ENCODE data around the gene SEC24A.
"Not testable (repeated sequence)": the region's sequence is repeated elsewhere in the genome, so short reads cannot be mapped to it uniquely, and the experiment has no call there.

Gene SEC24A

DNA sequence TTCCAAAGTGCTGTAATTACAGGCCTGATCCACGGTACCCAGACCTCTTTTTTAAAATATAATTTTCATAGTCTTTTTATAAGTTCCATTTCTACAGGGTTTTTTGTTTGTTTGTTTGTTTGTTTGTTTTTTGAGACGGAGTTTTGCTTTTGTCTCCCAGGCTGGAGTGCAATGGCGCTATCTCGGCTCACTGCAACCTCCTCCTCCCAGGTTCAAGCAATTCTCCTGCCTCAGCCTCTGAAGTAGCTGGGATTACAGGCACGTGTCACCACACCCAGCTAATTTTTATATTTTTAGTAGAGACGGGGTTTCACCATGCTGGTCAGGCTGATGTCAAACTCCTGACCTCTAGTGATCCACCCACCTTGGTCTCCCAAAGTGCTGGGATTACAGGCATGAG is 2.1 kb downstream of the SEC24A start:
- not testable (repeated sequence) for DNase-seq

DNA sequence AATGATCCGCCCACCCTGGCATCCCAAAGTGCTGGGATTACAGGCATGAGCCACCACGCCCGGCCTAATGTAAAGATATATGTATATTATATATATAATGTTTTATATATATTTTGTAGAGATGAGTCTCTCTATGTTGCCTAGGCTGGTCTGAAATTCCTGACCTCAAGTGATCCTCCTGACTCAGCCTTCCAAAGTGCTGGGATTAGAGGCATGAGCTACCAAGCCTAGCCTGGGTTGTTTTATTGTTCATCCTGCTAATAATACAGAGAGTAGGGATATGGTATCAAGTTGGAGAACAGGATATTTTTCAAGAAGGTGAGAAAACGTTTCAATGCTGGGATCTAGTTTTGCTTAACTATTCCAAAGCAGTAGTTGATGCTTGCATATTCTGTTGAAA is 2.9 kb downstream of the SEC24A start:
- no peak for DNase-seq

- no peak for DNase-seq
Measured at GRCh38 chr5:134656690-134657089, 8.1 kb downstream of the SEC24A start.

- DNase-seq, result no peak
Measured at GRCh38 chr5:134659456-134659855, 10.9 kb downstream of the SEC24A start.

DNA sequence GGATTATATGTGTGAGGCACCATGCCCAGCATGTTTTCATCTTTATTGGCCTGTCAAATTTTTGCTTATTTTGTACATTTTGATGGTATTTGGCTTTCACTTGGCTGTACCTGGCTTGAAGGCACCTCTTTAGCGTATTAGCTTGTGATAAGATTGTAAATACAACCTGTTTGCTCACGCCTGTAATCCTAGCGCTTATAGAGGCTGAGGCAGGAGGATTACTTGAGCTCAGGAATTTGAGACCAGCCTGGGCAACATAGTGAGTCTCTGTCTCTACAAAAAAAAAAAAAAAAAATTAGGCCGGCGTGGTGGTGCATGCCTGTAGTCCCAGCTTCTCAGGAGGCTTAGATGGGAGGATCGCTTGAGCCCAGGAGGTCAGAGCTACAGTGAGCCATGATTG is 11.3 kb downstream of the SEC24A start:
- no peak for DNase-seq

DNA sequence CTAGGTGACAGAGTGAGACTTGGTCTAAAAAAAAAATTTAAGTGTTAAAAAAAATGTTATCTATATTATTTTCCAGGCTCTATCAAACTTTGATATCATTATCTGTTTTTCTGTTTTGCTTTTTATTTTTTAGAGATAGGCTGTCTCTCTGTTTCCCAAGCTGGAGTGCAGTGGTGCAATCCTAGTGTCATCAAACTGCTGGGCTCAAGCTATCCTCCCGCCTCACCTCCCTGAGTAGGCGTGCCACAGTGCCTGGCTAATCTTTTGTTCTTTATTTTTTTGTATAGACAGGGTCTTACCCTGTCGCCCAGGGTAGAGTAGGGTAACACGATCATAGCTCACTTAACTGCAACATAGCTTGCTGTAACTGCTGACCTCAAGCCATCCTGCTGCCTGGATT is 14.4 kb downstream of the SEC24A start:
- no peak for DNase-seq

DNA sequence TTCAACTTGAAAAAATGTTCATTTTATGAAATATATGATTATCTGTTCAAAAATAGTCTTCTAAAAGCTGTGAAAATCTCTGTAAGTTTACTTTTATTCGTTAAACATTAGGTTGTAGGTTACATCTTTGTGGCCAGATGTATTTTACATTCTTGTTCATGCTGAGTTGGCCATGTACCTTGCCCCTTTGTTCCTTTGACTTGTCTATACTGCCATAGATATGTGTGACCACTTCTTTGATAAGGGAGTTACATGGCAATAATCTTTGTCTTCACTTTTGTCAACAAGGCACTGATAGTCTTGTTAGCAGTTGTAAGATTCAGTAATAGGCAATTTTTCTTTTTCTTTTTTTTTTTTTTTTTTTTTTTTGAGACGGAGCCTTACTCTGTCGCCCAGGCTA is 15.9 kb downstream of the SEC24A start:
- no peak for DNase-seq

DNA sequence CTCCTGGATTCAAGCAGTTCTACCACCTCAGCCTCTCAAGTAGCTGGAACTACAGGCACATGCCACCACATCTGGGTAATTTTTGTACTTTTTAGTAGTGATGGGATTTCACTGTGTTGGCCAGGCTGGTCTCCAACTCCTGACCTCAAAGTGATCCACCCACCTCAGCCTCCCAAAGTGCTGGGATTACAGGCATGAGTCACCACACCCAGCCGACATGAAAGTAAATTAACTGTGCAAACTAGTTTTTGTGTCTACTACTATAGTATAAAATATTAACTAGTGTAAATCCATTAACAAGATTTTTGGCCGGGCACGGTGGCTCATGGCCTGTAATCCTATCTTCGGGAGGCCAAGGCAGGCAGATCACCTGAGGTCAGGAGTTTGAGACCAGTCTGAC is 25.0 kb downstream of the SEC24A start:
- not testable (repeated sequence) for DNase-seq

DNA sequence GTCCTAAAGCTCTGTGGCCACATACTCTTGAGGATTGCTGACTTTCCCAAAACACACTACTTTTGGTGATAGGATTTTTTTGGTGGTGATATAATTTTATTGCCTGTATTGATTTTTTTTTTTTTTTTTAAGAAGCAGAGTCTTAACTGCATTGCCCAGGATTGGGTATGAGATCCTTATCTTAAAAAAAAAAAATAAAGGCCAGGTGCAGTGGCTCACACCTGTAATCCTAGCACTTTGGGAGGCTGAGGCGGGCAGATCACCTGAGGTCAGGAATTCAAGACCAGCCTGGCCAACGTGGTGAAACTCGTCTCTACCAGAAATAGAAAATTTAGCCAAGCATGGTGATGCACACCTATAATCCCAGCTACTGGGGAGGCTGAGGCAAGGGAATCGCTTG is 28.8 kb downstream of the SEC24A start:
- not testable (repeated sequence) for DNase-seq

GRCh38 chr5:134690144-134690543 is 41.6 kb downstream of the SEC24A start:
- not testable (repeated sequence) for DNase-seq

DNA sequence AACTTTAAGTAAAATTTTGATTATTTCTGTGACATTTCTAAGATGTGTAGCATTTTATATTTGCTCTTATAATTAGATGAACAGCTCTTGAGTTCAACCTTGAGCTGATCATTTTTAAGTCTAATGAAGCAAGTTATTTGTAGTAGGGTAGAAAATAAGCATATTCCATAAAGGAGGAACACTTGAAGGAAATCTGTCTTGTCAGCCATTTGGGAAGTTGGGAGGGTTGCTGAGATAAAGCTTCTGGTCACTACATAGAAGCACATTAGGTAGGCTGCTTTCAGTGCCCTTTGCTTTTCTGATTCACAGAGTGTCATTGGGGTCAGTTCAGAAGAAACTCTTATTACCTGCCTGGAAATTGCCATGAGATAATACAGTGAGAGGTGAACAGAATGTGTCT is 44.1 kb downstream of the SEC24A start:
- no peak for DNase-seq

DNA sequence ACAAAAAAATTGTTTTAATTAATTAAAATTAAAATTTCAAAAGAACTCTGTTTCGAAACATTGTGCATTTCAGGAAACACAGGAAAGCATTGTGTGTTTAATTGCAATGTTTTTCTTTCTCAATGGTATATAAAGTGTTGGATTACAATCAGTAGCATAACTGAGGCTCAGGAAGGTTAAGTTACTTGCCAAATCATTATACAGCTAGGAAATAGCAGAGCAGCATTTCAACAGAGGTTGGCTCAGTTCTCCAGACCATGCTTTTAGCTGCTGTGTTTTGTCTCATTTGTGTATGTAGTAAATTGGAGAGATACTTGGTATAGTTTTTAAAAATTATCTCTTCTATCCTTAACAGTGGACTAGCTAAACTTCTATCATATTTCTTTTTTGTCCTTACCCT is 59.7 kb downstream of the SEC24A start:
- DNase-seq, result no peak

- DNase-seq, result no peak
Measured at GRCh38 chr5:134714120-134714519, 65.5 kb downstream of the SEC24A start.

- no peak for DNase-seq
Measured at GRCh38 chr5:134714541-134714940, 66.0 kb downstream of the SEC24A start.

- DNase-seq, result not testable (repeated sequence)
Measured at GRCh38 chr5:134715466-134715865, 66.9 kb downstream of the SEC24A start.

- DNase-seq, result no peak
Measured at GRCh38 chr5:134724872-134725271, 76.3 kb downstream of the SEC24A start.

- DNase-seq, result no peak
Measured at GRCh38 chr5:134732819-134733218, 84.2 kb downstream of the SEC24A start.

DNA sequence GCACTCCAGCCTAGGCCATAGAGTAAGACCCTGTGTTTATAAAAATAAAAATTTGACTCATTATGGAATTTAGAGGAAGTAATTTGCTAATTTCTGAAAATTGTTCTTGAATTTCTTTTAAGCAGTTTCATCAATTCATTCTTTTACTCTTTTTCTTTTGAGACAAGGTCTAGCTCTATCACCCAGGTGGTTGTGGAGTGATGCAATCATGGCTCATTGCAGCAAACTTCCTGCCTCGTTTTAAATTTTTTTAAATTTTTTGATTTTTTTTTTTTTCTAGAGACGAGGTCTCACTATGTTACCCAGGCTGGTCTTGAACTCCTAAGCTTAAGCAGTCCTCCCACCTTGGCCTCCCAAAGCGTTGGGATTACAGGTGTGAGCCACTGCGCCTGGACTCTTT is 86.7 kb downstream of the SEC24A start:
- no peak for DNase-seq

DNA sequence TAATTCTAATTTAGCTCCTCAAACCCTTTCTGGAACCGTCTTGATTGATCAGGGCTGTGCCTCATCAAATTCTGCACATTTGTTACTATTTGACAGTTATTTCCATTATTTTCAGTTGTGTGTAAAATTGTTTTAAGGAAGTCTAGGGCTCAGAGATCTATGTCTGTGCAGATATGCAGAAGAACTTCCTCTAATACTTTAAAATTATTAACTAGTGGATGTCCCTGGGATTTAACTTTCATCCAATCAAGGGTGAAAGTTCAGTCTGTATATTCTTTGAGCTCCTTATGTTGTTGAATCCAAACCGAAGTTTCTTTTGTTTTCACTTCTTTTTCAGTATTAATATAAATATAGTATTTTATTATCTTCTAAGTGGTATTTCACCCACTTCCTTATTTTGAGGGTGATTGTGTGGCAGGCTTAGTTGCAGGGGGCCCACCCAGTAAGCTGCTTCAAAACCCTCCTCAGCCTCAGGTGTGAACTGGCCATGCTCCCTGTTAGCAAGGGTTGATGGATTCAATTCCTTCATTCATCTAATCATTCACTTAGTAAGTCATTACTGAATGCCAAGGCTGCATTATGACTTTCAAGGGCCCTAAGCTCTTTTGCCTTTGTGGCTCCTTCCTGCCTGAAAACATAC is 87.7 kb downstream of the SEC24A start:
- DNase-seq, result no peak

DNA sequence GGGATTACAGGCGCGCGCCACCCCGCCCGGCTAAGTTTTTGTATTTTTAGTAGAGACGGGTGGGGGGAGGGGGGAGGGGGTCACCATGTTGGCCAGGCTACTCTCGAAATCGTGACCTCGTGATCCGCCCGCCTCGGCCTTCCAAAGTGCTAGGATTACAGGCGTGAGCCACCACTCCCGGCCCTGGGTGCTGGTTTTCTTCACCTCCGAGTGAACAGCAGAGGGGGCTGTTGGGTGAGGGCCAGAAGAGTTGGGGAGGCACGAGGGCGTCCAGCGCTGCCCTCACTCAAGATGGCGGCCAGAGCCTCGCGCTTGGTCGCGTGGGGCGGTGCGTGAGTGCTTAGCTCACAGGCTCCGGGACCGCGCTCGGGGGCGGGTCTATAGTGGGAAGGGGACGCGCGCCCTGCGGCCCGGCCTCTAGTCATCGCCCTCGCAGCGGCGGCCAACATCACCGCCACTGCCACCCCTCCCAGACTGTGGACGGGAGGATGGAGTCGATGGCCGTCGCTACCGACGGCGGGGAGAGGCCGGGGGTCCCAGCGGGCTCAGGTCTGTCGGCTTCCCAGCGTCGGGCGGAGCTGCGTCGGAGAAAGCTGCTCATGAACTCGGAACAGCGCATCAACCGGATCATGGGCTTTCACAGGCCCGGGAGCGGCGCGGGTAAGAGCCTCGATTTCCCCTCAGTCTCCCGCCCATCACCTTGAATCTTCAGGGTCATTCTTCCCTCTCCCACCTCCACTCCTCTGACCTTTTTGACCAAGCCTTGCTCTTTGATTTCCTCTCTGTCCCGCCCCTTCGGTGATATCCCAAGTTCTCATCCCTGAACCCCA is 89.8 kb downstream of the SEC24A start, which contains the start of gene CAMLG:
TSS of gene CAMLG (plus strand) at position 416 of the 830 bp plus-strand sequence. CDS start at position 489, 73 bp downstream.
- DNase-seq, result peak; percentile 95 to 97

GRCh38 chr5:134738963-134739661 is 90.5 kb downstream of the SEC24A start:
- peak in 1 of 2 experiments; percentile 24 for DNase-seq

GRCh38 chr5:134741052-134741451 is 92.5 kb downstream of the SEC24A start:
- no peak for DNase-seq

GRCh38 chr5:134742134-134742533 is 93.5 kb downstream of the SEC24A start:
- no peak for DNase-seq

GRCh38 chr5:134749415-134749814 is 100.8 kb downstream of the SEC24A start:
- no peak for DNase-seq

Measured in stimulated activated CD4-positive, alpha-beta T cell treated with anti-CD3 and anti-CD28 coated beads, Interleukin-4, amount 100 ng/mL, for 4 hours (primary cell).